MM.1S (cell line): Measurements from ENCODE around the gene FBN3.

Experiments used
- DNase-seq: peaks from one replicate; pipeline ENCODE4 v3.0.0-alpha.2; 2015
- H2AFZ ChIP-seq: fragments of 300-600 bp; sonication (generic); 2 replicates; pipeline ENCODE4 v1.6.0; 2016; ENCODE audit warnings: antibody characterized with exemption, low read length
- H3F3A ChIP-seq: fragments of 300-600 bp; sonication (generic); 2 replicates; pipeline ENCODE4 v1.6.1; 2016; ENCODE audit warnings: mild to moderate bottlenecking, antibody characterized with exemption, low read length, moderate library complexity, mixed read lengths; ENCODE audit not compliant: insufficient read depth
- H3K27ac ChIP-seq: fragments of 300-600 bp; sonication (generic); 2 replicates; pipeline ENCODE4 v1.5.1; 2016; ENCODE audit warnings: mild to moderate bottlenecking, low read length
- H3K27me3 ChIP-seq: fragments of 300-600 bp; sonication (generic); replicated peaks from 2 replicates; pipeline ENCODE4 v1.6.0; 2016; ENCODE audit warnings: low read length; ENCODE audit not compliant: insufficient read depth
- H3K36me3 ChIP-seq: fragments of 300-600 bp; sonication (generic); replicated peaks from 2 replicates; pipeline ENCODE4 v1.6.1; 2016; ENCODE audit warnings: mild to moderate bottlenecking, low read length, mixed read lengths; ENCODE audit not compliant: insufficient read depth
- H3K4me1 ChIP-seq: fragments of 300-600 bp; sonication (generic); 2 replicates; pipeline ENCODE4 v1.6.1; 2016; ENCODE audit warnings: low read length, mixed read lengths
- H3K4me2 ChIP-seq: fragments of 300-600 bp; sonication (generic); 2 replicates; pipeline ENCODE4 v1.6.0; 2016; ENCODE audit warnings: low read depth, low read length
- H3K4me3 ChIP-seq: fragments of 300-600 bp; sonication (generic); 2 replicates; pipeline ENCODE4 v1.5.1; 2016; ENCODE audit warnings: low read length, mixed read lengths
- H3K79me2 ChIP-seq: fragments of 300-600 bp; sonication (generic); 2 replicates; pipeline ENCODE4 v1.6.1; 2016; ENCODE audit warnings: mixed run types, low read length, mixed read lengths
- H3K9ac ChIP-seq: fragments of 300-600 bp; sonication (generic); 2 replicates; pipeline ENCODE4 v1.6.1; 2016; ENCODE audit warnings: low read length, mixed read lengths
- H3K9me2 ChIP-seq: fragments of 300-600 bp; sonication (generic); replicated peaks from 2 replicates; pipeline ENCODE4 v1.6.1; 2016; ENCODE audit warnings: mild to moderate bottlenecking, low read length, mixed read lengths; ENCODE audit not compliant: insufficient read depth
- H3K9me3 ChIP-seq: fragments of 300-600 bp; sonication (generic); replicated peaks from 2 replicates; pipeline ENCODE4 v1.6.1; 2016; ENCODE audit warnings: mild to moderate bottlenecking, low read length, mixed read lengths; ENCODE audit not compliant: insufficient read depth
- H4K20me1 ChIP-seq: fragments of 300-600 bp; sonication (generic); 2 replicates; pipeline ENCODE4 v1.6.1; 2016; ENCODE audit warnings: mild to moderate bottlenecking, low read length, moderate library complexity, mixed read lengths; ENCODE audit not compliant: insufficient read depth
- EZH2 ChIP-seq: fragments of 300-600 bp; sonication (generic); optimal IDR thresholded peaks from 2 replicates; pipeline ENCODE3; 2017; ENCODE audit warnings: low read depth, mild to moderate bottlenecking, antibody characterized with exemption, low read length, mixed read lengths
- TF ChIP-seq, protein P1 (sequence below): fragments of 300-600 bp; sonication (generic); IDR thresholded peaks from 2 replicates; pipeline ENCODE4 v1.5.1; 2016; ENCODE audit warnings: antibody characterized with exemption, low read length, mixed read lengths

The FBN3 gene

DNA sequence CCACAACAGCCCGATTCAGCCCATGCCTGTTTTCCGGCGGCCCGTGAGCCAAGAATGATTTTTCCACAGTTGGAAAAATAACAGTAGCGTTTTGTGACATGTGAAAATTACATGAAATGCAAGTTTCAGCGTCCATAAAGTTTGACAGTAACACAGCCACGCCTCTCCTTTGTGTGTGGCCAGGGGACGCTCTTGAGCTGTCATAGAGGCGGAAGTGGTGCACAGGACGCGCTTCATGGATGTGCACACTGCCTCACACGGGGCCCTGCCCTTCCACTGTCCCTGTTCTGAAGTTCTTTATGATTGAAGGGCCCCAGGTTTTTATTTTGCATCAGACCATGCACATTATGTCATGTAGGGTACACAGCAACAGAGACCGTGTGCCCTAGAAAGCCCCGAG lies 131.6 kb downstream of the FBN3 start:
- Histone ChIP-seq H3K9me2 (no peaks in the 10 kb centered on the region), H3K4me3 (no peak overlapping the region), H2AFZ (no peak overlapping the region), H3K4me1 (peaks cover 3% of the 10 kb centered on the region; the same call in 1 of the 2 replicates), H3K4me2 (no peak overlapping the region), H3K79me2 (no peaks in the 10 kb centered on the region), H3K27ac (no peak overlapping the region), H3K36me3 (no peaks in the 10 kb centered on the region), H3K9ac (no peak overlapping the region), H3K27me3 (peaks cover 25% of the 10 kb centered on the region), H3K9me3 (no peaks in the 10 kb centered on the region), H3F3A (no peaks in the 10 kb centered on the region), H4K20me1 (no peaks in the 10 kb centered on the region)
- TF ChIP-seq, protein P1, sequence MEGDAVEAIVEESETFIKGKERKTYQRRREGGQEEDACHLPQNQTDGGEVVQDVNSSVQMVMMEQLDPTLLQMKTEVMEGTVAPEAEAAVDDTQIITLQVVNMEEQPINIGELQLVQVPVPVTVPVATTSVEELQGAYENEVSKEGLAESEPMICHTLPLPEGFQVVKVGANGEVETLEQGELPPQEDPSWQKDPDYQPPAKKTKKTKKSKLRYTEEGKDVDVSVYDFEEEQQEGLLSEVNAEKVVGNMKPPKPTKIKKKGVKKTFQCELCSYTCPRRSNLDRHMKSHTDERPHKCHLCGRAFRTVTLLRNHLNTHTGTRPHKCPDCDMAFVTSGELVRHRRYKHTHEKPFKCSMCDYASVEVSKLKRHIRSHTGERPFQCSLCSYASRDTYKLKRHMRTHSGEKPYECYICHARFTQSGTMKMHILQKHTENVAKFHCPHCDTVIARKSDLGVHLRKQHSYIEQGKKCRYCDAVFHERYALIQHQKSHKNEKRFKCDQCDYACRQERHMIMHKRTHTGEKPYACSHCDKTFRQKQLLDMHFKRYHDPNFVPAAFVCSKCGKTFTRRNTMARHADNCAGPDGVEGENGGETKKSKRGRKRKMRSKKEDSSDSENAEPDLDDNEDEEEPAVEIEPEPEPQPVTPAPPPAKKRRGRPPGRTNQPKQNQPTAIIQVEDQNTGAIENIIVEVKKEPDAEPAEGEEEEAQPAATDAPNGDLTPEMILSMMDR = peak; percentile 62
- TF ChIP-seq EZH2 = no peak
- DNase-seq = peak; percentile 42
